ENCODE data around the gene ASXL1. TPM values are rescaled to one million over a fixed set of nuclear protein-coding genes. Genes with fewer than 3 reads are reported as not detected.
"Not testable (repeated sequence)": the region's sequence is repeated elsewhere in the genome, so short reads cannot be mapped to it uniquely, and the experiment has no call there.

ASXL1 gene
- total RNA-seq, 1 experiment from 2014 or later: 52.2 TPM

- no peak for TF ChIP-seq POLR2AphosphoS5 (IDR thresholded peaks at IDR 0.05; ENCODE audit: low read depth, low read length)
- TF ChIP-seq REST (IDR thresholded peaks at IDR 0.05; ENCODE audit: low read depth): no peak
- TF ChIP-seq FOSL1 (IDR thresholded peaks at IDR 0.05; ENCODE audit: low read depth): no peak
- no peak for TF ChIP-seq YY1 (IDR thresholded peaks at IDR 0.05; ENCODE audit: extremely low read depth, insufficient replicate concordance, low read depth, low read length)
- no peak for TF ChIP-seq MAX (IDR thresholded peaks at IDR 0.05)
- TF ChIP-seq ZNF274 (IDR thresholded peaks at IDR 0.05; ENCODE audit: low read depth, low read length): no peak
- TF ChIP-seq POLR2A (IDR thresholded peaks at IDR 0.05; ENCODE audit: borderline replicate concordance, extremely low read depth, insufficient read depth, insufficient read length): no peak
- no peak for TF ChIP-seq ATF3 (IDR thresholded peaks at IDR 0.05)
- no peak for TF ChIP-seq SIN3A (IDR thresholded peaks at IDR 0.05; ENCODE audit: low read depth)
These were observed 48.6 kb downstream of the ASXL1 start for GRCh38 chr20:32406701-32407100.

GRCh38 chr20:32407131-32407750, 49.1 kb downstream of the ASXL1 start:
- H3K27me3 ChIP-seq (ENCODE audit: insufficient read depth, low read length); H4K20me1 ChIP-seq (ENCODE audit: insufficient read depth); H3K4me3 ChIP-seq (replicated peaks in 1 of 2; ENCODE audit: low read depth in 1 of 2, low read length in 2 of 2); DNase-seq (ENCODE audit: low read depth, low spot score); H3K9me3 ChIP-seq (ENCODE audit: control insufficient read depth in 1 of 2, insufficient read depth in 1 of 2, low read depth in 1 of 2, low read length in 2 of 2); intact Hi-C loops (cut with micrococcal nuclease); BruUV-seq (replicated peaks); RAD21 ChIA-PET (ENCODE audit: low non-redundant PET in 1 of 2, low total read pairs in 2 of 2, uncharacterized antibody in 2 of 2, unreplicated experiment in 2 of 2); H3K4me2 ChIP-seq (ENCODE audit: low read length); H3K27ac ChIP-seq (ENCODE audit: low read depth, low read length); H2AFZ ChIP-seq (ENCODE audit: low read depth, low read length, poor library complexity, severe bottlenecking); H3K4me1 ChIP-seq (ENCODE audit: control insufficient read depth in 1 of 2, insufficient read depth in 2 of 2, low read length in 2 of 2); POLR2A ChIA-PET; H3K36me3 ChIP-seq (ENCODE audit: control insufficient read depth in 1 of 2, insufficient read depth in 2 of 2, low read length in 2 of 2); ATAC-seq; H3K9me2 ChIP-seq (ENCODE audit: insufficient read depth); H3K9ac ChIP-seq (ENCODE audit: low read length); CTCF ChIA-PET: not testable (repeated sequence)
- H3K79me2 ChIP-seq (ENCODE audit: insufficient read depth, low read length): peaks cover 70% of the 10 kb centered on the region

More at GRCh38 chr20:32406701-32407100, 48.6 kb downstream of the ASXL1 start:
- H3K9me3 ChIP-seq (ENCODE audit: control insufficient read depth in 1 of 2, insufficient read depth in 1 of 2, low read depth in 1 of 2, low read length in 2 of 2): no peaks in the 10 kb centered on the region
- no peaks in the 10 kb centered on the region for H3K4me1 ChIP-seq (ENCODE audit: control insufficient read depth in 1 of 2, insufficient read depth in 2 of 2, low read length in 2 of 2)
- ChIA-PET RAD21 (ENCODE audit: low non-redundant PET in 1 of 2, low total read pairs in 2 of 2, uncharacterized antibody in 2 of 2, unreplicated experiment in 2 of 2) (no interaction called here), POLR2A (no interaction called here), CTCF (no interaction called here)
- BruUV-seq (replicated peaks): no TSS peak
- intact Hi-C loops (cut with micrococcal nuclease): no loop called here
- no peaks in the 10 kb centered on the region for H3K27me3 ChIP-seq (ENCODE audit: insufficient read depth, low read length)
- no peak overlapping the region for H3K4me3 ChIP-seq (replicated peaks in 1 of 2; ENCODE audit: low read depth in 1 of 2, low read length in 2 of 2)
- H4K20me1 ChIP-seq (ENCODE audit: insufficient read depth): no peaks in the 10 kb centered on the region
- no peak overlapping the region for H3K9ac ChIP-seq (ENCODE audit: low read length)
- no peak overlapping the region for H3K27ac ChIP-seq (ENCODE audit: low read depth, low read length)
- DNase-seq (ENCODE audit: low read depth, low spot score) (no peak), ATAC-seq (no peak)
- peaks cover 69% of the 10 kb centered on the region for H3K79me2 ChIP-seq (ENCODE audit: insufficient read depth, low read length)
- H3K4me2 ChIP-seq (ENCODE audit: low read length): no peak overlapping the region
- H3K36me3 ChIP-seq (ENCODE audit: control insufficient read depth in 1 of 2, insufficient read depth in 2 of 2, low read length in 2 of 2): peaks cover 0 to 2% of the 10 kb centered on the region in 2 experiments; a peak in 1 of 4 replicates
- H2AFZ ChIP-seq (ENCODE audit: low read depth, low read length, poor library complexity, severe bottlenecking): no peak overlapping the region
- no peaks in the 10 kb centered on the region for H3K9me2 ChIP-seq (ENCODE audit: insufficient read depth)
